Measurements from ENCODE around the gene TSPAN9.

DNA sequence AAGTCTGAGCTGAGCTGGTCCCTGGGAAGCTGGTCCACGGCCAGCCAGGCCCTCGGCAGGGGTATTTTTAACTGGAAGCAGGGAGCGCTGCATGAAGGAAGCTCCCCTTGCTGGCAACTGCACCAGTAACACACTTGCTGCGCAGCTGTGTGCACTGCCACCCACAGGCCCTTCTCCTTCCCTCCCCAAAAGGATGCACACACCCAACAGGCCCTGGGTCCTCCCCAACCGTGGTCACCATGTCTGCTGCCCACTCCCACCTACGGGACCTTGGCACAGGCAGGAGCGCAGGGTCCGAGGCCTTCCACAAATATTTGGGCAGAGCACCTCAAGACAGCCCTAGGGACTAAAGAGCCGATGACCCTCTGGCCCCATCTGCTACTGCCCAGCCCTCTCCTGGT, 256.8 kb downstream of the TSPAN9 start:
- no peak for TF ChIP-seq CTCF (IDR thresholded peaks at IDR 0.05)
- no peak for TF ChIP-seq POLR2AphosphoS5 (IDR thresholded peaks at IDR 0.05)
- no peak for TF ChIP-seq POLR2A (IDR thresholded peaks at IDR 0.05)
- TF ChIP-seq EP300 (IDR thresholded peaks at IDR 0.05): no peak
